GM21576 (cell line): ENCODE data around the gene TRPM3.

Experiments used
- ATAC-seq: cut with Tn5 transposase; IDR thresholded peaks from one replicate; pipeline ENCODE4 v1.9.1; 2021; ENCODE audit warnings: mild to moderate bottlenecking, moderate library complexity; ENCODE audit not compliant: unreplicated experiment

The TRPM3 gene

DNA sequence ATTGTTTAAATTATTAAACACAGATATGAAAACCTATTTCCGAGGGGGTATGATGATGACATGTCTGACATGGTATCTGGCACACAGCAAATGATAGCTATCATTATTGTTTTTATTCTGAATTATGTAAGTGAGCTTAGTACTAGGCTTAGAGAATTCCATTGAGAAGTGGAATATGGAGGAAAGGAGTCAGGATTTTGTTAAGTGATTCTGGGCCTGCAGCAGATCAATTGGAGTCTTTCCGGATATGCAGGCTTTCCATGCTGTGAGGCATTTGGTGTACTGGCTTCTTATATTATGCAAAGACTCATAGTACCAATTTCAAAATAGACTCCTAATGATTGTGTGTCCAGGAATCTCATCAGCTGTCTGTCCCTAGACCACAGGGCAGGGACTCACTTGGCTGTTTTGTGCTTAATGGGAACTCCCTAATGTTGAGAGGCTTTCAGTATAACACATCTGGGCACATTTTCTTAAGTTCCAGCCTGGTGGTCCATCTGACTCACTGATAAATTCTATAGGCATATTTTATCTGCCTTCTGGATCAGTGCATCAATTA, 527.0 kb downstream of the TRPM3 start:
- ATAC-seq: no peak

DNA sequence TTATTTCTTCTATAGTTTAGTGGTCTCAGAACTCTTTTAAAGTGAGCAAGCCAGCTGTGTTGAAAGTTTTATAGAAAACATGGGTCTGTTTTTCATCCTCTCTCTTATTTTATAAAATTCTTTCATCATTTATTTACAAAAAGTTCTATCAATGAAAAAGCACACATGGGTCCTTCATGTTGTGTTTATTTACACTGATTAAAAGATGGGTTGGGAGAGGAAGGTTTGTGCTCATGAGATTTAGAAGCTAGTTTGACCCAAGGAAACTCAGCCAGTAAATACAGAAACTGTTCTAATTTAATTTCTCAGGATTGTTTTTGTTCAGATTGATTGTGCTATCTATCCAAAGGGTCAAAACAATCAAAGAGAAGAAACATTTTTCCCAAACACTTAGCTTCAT, 528.2 kb downstream of the TRPM3 start:
- no peak for ATAC-seq

DNA sequence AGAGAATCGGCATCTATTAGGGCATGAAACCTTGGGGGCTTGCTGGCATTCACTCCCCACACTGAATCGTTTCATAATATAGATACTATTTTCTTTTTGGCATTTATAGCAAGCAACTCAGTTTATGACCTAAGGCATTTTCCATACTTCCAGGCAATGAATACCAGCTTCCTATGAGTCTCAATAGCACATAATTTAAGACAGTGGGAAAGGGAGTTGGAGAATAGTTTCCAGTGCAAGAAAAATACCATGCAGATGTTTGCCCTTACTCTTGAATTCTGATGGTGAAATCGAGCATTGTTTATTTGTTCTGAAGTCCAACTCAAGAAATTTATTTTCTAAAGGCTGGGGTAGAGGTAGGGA, 531.1 kb downstream of the TRPM3 start:
- no peak for ATAC-seq

DNA sequence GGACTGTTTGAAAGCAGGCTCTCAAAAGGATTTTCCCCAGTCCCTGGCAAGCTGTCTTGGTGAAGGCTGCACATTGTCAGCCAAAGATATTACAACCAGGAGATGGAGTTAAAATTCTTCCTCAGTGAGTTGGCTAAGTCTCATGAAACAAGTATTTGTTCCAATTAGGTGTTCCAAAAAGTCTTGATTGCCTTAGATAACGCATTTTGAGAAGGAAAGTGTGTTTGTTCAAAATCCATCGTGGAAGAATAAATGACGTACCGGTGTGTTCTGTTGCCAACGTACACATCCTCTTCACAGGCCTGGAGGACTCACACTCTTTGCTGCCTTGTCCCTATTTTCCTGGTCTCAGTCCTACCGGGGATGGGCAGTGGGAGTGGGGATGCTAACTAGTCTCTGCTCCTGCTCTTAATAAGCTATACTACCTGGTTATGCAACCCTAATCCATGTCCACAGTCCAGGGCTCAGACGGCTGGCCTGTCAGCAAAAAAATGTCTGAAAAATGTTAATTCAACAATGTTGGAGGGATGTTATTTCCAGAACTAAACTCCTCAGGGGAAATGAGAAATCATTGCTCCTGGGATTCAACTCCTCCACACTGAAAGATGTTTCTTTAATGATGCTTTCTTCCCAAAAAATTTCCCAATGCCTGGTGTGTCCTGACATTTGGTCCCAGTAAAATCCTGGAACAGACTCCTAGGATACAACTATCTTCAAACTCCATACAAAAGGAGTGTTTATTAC, 531.7 kb downstream of the TRPM3 start:
- ATAC-seq: no peak

DNA sequence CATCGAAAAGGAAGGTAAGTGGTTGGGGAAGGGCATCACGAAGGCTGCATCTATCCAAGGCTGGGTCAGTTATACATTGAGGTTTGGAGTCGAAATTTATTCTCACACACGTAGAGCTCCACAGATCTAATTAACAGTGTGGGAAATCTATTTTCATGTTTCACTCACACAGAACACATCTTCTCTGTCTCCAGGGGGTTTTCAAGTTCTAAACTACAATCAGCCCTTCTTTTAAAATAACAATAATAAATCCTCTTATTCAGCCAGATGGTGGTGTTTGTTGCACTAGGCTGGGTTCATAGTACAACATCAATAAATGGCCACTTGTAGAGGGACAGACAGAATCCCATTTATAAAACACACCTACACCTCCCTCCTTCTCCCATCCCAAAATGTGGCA, 532.4 kb downstream of the TRPM3 start:
- ATAC-seq: no peak

DNA sequence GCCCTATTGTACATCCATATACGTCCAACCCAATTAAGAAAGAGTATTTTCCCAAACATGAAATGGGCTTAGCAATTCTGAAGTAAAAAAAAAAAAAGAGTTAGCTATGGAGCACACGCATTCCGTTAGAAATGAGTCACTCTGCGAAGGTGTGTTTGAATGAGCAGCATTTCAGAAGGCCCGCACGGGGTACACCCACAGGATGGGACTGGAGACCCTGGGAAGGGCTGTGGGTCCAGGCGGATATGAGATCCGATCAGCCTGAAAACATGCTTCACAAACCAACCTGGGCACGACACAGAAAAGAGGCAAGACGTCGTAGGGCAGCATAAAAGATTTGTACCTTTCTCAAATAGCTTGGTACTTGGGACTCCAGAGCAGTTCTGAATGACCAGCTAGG, 533.0 kb downstream of the TRPM3 start:
- ATAC-seq: no peak

DNA sequence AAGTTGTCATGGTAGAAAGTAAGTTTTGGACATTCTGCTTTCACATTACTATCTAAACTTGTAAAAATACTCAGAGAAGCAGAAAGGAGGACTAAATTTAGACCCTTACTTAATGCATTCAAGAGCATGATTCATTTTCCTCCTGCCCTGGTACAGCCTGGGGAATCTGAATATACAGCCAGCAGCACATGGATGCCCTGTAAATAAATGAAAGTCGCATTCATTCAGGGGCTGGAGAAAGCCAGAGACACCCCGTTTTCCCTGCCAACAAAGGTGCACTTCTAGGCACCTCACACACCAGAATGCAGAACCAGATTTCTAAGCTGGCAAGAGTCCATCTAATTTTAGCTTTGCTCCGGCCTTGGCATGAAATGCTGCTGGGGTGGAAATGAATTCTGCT, 534.2 kb downstream of the TRPM3 start:
- no peak for ATAC-seq

DNA sequence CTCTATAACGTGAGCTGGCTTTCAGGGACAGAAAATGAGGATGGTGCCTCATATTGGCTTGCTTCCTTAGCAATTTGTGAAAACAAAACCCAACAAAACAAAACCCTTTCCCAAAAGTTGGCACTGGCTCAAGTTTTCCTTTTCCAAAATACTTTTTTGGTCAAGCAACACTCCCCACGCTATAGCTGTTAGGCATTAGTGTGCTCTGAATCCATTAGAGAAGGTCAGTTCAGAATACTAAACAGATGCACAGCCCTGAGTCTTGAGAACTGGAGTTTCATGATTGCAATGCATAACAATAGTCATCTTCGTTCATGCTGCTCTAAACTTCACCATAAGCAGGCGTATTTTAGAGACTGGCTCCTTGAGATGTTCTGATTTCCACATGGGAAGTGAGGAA, 534.9 kb downstream of the TRPM3 start:
- ATAC-seq: no peak

DNA sequence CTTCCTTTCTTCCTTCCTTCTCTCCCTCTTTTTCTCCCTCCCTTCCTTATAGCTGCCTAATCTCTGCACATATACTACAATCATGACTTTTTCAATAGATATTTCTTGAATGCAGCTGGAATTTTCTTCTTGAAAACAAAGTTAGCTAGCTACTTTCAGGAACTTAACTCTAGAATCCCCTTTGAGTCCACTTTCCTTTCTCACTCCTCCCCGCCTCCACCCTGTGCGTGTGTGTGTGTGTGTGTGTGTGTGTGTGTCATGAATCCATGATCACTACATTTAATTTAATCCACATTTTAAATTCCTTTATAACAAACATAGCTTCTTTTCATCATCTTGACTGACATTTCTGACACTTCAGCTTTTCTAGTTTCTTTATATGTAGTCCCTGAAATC, 539.5 kb downstream of the TRPM3 start:
- no peak for ATAC-seq

DNA sequence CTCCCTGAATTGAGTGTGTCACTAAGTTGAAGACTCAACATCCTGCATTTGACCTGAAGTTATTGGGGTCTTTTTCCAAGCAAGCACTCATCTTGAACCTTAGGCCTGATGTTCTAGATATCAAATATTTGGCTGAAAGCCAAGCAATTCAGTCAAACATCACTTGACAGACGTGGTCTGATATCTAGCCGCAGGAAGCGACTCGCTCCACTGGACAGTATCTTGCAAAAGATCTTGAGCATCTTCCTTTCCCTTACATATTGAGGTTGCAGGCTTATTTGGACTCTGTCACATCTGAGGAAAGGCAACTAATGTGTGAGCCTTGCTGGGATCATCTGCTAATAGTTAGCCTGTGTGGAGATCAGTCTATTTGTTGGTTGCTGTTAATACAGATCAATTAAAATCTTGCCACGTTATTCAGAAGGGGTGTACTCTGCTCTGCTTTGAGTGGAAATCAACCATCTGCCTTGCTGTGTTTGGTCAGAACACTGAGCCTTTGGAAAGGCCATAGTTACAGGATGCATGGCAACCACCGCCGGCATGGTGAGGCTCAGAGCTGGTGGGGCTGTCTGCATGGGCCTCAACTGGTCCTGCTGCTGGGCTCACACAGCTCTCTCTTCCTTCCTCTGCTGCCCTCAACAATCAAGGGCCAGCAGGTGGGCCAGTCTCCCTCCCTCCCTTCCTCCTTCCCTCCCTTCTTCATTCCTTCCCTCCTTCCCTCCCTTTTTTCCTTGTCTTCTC, 540.0 kb downstream of the TRPM3 start:
- ATAC-seq: no peak

DNA sequence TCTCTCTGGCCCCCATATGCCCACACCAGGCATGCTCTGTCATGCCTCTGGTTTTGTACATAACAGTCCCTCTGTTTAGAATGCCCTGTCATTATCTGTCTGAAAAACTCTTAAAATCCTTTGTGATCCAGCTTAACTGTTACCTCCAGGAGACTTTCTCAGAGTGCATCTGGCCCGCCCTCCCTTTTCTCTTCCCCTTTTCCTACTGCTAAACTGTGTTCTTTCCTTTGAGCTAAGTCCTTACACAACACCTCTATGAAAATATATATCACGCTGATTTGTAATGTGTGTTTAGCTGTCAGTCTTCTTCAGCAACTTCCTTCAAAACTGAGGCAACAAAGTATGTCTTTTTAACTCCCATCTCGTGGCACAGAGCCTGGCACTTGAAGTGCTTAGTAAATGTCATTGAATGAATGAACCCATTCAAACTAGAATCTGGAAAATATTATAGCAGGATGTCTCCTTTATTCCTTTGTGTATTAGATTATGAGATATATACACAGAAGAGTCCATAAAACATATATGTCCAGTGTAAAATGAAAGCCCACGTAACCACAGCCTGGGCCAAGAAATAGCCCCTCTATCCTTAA, 540.7 kb downstream of the TRPM3 start:
- ATAC-seq: no peak

DNA sequence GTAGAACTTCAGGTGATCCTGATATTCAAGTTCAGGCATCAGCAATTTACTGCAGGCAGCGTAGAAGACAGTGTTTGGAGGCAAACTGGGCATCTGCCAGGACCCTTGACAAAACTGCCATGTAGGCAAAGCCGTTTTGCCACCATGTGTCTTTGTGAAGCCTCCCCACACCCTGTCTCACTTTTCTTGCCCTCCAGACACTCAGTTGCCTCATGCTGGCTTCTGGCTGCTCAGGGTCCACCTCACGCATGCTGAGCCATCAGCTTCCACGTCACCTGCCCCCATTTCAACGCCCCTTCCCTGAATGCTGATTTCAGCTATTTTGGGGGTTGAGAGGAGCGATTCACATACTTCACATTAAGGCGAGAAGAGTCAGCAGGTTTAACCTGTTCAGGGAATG, 541.7 kb downstream of the TRPM3 start:
- no peak for ATAC-seq

DNA sequence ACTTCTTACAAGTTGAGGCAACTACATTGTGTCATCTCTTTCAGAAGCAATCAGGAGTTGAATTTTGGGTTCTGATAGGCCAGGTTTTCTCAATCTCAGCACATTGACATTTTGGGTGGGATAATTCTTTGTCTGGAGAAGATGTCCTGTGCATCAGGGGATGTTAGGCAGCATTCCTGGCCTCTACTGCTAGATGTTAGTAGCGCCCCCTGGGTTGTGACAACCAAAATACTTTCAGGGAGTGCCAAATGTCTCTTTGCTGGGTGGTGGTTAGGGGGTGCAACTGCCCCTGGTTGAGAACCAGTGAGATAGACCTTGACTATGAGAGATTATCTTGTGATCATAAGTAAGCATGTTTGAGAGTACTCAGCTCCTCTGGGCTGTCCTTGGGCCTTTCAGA, 542.7 kb downstream of the TRPM3 start:
- ATAC-seq: no peak

DNA sequence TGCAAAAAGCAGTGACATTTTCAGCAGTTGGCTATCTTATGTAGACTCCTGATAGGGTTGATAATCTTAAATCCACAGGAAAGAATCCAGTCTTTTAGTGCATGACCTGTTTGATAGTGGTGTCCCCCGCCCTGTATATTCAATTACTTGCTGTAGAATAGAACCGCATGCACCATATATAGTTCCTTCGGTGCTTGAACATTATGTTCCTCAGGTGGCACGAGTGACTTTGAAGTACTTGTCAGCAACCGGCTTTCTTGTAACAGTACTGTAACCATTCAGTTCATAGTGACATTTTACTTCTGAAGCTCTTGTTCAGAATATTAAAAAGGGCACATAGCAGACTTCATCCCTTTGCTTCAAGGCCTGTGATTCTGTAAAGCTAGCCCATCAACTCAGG, 543.8 kb downstream of the TRPM3 start:
- ATAC-seq: no peak

DNA sequence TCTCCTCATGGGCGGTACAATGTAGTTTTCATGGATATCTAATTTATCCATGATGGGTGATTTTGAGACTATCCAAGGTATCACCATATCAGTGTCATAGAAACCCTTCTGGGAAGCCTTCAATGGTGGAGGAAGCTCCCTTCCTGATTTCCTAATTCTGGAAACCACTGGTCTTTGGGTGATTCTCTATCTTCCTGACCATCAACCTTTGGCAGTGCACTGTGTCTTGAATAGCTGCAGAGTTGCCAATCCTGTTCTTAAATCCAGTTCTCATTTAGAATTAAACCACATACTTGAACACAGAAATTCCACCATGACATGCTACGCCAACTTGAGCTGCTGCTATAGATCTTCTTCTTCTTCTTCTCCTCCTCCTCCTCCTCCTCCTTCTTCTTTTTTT, 545.3 kb downstream of the TRPM3 start:
- no peak for ATAC-seq

DNA sequence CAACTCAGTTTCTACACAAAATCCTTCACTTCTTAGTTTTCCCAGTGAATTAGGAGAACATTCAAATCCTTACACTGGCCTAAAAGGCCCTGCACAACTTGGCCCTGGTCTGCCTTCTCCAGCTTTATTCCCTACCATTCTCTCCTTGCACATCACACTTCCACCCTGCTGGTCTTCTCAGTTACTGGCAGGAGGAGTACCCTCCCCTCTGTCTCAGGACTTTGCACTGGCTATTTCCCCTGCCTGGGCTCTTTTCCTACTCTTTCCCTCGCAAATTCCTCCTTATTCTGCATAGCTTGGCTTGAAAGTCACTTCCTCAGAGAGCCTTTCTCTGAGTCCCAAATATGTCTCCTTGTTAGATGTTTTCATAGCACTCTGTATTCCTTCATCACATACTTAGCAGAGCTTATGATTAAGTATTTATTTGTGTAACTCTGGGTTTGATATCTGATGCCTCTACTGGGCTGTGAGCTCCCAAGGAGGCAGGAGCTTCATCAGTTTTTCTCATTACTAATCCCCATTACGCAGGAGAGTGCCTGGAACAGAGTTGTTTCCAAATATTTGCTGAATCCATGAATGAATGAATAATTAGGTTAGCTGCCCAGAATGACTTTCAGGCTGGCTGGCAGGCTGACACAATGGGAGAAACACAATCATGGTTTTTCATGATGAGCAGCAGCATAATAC, 547.1 kb downstream of the TRPM3 start:
- ATAC-seq: no peak

DNA sequence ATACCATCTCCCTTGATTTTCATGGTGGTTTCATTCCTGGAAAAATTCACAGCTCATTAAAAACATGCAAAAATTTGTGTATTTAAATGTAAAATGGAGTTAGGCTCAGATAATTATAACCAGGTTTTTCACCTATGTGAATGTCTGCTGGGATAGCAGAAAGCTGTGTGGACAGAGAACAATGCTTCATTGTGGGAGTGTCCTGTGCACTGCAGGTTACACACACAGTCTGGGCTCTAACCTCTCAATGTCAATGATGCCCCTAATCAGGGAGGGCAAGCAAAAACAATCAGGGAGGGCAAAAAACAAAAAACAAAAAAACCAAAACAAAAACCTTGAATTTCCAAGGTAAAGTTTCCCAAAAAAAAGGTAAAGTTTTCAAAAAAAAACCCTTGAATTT, 548.1 kb downstream of the TRPM3 start:
- no peak for ATAC-seq

DNA sequence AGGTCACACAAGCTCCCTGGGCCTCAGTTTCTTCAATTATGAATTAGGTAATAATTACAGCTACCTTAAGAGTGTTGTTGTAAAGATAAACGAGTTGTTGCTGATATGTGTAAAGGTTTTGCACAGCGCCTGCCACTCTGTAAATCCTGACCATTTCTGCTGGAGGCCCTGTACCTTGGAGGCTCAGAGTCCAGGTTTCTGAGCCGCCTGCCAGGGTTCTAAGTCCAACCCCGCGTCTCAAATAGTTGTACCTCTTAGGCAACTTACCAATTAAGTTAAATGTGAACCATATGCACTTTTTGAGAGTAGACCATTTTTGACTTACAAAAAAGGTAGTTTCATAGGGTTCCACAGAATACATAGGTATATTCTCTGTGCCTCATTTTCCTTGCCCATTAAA, 550.2 kb downstream of the TRPM3 start:
- no peak for ATAC-seq

DNA sequence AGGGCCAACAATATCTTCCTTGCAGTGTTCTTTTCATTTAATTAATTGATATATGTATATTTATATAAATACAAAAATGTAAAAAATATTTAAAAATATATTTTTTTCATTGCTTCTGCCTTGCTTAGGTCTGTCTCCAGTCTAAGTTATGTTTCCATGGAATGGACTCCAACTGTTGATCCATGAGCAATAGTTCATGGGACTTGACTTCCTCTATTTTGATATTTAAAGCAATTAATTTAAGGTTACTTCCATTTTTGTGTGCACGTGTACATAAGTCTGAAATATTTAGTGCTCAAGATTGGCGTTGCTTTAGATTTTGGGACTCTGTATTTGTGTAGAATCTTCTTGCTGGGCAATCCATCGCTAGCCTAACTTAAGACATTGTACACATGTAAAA, 551.6 kb downstream of the TRPM3 start:
- no peak for ATAC-seq

DNA sequence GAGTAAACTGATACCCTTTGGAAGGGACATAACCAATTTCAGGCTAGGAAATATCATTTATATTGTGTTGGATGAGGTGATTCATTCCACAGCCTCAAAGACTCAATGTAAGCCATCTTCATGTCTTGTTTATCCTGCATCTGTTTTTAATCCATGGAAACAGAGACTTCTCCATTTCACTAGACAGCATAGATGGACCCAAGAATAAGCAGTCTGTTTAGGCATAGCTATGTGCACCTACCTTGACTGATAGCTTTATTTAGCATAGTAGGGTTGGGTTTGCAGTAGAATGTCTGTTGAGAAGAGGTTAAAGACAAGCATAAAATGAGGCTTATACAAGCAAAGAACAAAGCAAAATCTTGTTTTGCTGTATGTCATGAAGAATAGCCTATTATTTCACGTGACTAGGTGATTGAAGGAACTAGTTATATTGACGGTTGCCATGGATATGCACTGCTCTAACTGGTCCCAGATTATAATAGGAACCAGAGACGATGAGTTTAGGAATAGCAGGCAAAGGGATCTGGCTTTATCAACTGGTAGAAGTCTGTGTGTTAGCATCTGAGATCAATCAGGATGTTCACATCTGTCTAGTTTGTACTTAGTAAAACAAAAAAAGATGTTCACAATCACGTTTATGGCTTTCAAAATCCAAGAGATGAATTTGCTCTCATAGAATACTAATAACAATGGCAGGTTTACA, 552.2 kb downstream of the TRPM3 start:
- no peak for ATAC-seq

DNA sequence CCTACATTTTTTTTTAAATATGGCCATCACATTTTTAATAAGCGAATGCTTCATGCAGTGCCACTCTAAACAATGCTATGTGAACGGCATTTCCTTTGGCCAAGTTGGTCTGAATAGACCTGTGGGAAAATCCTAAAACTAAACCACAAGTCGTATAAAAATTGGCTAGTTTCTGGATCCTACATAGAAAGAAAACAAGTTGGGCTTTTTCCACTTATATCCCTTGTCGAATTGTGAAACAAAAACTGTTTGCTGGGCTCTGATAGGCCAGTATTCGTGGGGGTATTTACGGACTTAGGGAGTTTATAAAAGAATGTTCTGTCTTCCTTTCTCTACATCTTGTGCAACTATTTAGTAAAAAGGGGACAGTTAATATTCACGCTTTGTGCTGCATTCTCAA, 553.9 kb downstream of the TRPM3 start:
- no peak for ATAC-seq
